ENCODE measurements around the gene FRAS1. TPM values are rescaled to one million over a fixed set of nuclear protein-coding genes. Genes with fewer than 3 reads are reported as not detected.

FRAS1 gene
- polyA plus RNA-seq, 1 donor from 2014 or later, result 2.8 TPM

DNA sequence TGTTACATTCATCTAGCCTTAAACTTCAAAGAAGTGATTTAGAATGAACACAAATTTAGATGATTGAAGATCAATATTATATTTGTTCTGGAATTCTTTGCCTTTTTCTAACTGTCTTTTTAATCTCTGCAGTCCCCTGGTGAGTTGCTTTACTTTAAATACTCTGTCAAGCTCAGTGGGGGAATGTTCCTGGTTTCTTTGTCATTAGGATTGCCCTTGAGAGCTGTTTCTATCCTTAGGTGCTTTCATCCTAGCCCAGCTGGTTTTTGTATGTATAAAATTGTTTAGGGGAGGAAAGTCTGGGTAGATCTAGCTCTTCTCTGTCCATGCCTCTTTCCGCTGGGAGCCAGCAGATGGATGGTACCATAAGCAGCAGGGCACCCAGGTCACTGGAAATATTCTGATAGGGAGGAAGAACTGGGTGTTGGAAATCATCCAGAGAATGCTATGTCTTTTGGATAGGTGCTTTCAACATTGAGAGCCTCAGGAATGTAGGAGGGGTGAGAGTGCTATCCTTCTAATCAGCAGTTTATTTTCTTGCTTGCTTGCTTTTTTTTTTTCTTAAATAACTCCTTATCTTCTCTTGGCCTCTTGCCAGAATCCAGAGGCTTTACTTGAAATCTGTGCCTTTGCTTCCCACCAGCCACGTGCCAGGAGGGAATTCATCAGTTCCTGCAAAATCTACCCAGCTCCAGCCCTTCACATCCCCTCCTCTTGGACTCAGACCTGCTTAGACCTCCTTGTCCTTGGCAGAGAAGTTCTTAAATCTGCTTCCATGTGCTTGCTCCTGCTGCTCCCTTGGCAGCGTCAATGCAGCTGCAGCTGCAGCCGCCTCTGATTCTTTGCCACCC is 279.2 kb downstream of the FRAS1 start:
- Histone ChIP-seq H4K20me1 (ENCODE audit: insufficient read depth) (no peaks in the 10 kb centered on the region), H3K27ac (ENCODE audit: low read length) (no peak overlapping the region), H3K9me2 (ENCODE audit: insufficient read depth, low read length) (no peaks in the 10 kb centered on the region), H2AFZ (ENCODE audit: low read depth, low read length) (no peak overlapping the region), H3F3A (ENCODE audit: insufficient read depth, low read length, poor library complexity, severe bottlenecking) (no peaks in the 10 kb centered on the region), H3K9me3 (ENCODE audit: low read length) (no peaks in the 10 kb centered on the region), H3K9ac (ENCODE audit: low read length) (no peak overlapping the region), H3K4me2 (ENCODE audit: low read length) (no peak overlapping the region), H3K79me2 (replicated peaks; ENCODE audit: insufficient read depth, low read length) (no peaks in the 10 kb centered on the region), H3K27me3 (ENCODE audit: insufficient read depth, low read depth, low read length) (no peaks in the 10 kb centered on the region), H3K36me3 (ENCODE audit: insufficient read depth, low read length) (no peaks in the 10 kb centered on the region), H3K4me3 (ENCODE audit: low read length) (no peak overlapping the region)
- TF ChIP-seq MXI1 (conservative IDR thresholded peaks at IDR 0.05; ENCODE audit: poor library complexity, severe bottlenecking), result no peak
- TF ChIP-seq EZH2 (IDR thresholded peaks at IDR 0.05; ENCODE audit: borderline replicate concordance, insufficient read depth, low read length, poor library complexity, severe bottlenecking), result no peak
- no peak for TF ChIP-seq RAD21 (conservative IDR thresholded peaks at IDR 0.05)
- TF ChIP-seq EP300 (conservative IDR thresholded peaks at IDR 0.05; ENCODE audit: poor library complexity, severe bottlenecking), result no peak
- TF ChIP-seq, protein P1, sequence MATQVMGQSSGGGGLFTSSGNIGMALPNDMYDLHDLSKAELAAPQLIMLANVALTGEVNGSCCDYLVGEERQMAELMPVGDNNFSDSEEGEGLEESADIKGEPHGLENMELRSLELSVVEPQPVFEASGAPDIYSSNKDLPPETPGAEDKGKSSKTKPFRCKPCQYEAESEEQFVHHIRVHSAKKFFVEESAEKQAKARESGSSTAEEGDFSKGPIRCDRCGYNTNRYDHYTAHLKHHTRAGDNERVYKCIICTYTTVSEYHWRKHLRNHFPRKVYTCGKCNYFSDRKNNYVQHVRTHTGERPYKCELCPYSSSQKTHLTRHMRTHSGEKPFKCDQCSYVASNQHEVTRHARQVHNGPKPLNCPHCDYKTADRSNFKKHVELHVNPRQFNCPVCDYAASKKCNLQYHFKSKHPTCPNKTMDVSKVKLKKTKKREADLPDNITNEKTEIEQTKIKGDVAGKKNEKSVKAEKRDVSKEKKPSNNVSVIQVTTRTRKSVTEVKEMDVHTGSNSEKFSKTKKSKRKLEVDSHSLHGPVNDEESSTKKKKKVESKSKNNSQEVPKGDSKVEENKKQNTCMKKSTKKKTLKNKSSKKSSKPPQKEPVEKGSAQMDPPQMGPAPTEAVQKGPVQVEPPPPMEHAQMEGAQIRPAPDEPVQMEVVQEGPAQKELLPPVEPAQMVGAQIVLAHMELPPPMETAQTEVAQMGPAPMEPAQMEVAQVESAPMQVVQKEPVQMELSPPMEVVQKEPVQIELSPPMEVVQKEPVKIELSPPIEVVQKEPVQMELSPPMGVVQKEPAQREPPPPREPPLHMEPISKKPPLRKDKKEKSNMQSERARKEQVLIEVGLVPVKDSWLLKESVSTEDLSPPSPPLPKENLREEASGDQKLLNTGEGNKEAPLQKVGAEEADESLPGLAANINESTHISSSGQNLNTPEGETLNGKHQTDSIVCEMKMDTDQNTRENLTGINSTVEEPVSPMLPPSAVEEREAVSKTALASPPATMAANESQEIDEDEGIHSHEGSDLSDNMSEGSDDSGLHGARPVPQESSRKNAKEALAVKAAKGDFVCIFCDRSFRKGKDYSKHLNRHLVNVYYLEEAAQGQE (IDR thresholded peaks at IDR 0.05; ENCODE audit: borderline replicate concordance), result no peak
- TF ChIP-seq TAF1 (IDR thresholded peaks at IDR 0.05; ENCODE audit: low read depth), result no peak
- TF ChIP-seq, protein P2, sequence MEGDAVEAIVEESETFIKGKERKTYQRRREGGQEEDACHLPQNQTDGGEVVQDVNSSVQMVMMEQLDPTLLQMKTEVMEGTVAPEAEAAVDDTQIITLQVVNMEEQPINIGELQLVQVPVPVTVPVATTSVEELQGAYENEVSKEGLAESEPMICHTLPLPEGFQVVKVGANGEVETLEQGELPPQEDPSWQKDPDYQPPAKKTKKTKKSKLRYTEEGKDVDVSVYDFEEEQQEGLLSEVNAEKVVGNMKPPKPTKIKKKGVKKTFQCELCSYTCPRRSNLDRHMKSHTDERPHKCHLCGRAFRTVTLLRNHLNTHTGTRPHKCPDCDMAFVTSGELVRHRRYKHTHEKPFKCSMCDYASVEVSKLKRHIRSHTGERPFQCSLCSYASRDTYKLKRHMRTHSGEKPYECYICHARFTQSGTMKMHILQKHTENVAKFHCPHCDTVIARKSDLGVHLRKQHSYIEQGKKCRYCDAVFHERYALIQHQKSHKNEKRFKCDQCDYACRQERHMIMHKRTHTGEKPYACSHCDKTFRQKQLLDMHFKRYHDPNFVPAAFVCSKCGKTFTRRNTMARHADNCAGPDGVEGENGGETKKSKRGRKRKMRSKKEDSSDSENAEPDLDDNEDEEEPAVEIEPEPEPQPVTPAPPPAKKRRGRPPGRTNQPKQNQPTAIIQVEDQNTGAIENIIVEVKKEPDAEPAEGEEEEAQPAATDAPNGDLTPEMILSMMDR (IDR thresholded peaks at IDR 0.05; ENCODE audit: poor library complexity, severe bottlenecking), result no peak
- TF ChIP-seq SMC3 (conservative IDR thresholded peaks at IDR 0.05; ENCODE audit: poor library complexity), result no peak

DNA sequence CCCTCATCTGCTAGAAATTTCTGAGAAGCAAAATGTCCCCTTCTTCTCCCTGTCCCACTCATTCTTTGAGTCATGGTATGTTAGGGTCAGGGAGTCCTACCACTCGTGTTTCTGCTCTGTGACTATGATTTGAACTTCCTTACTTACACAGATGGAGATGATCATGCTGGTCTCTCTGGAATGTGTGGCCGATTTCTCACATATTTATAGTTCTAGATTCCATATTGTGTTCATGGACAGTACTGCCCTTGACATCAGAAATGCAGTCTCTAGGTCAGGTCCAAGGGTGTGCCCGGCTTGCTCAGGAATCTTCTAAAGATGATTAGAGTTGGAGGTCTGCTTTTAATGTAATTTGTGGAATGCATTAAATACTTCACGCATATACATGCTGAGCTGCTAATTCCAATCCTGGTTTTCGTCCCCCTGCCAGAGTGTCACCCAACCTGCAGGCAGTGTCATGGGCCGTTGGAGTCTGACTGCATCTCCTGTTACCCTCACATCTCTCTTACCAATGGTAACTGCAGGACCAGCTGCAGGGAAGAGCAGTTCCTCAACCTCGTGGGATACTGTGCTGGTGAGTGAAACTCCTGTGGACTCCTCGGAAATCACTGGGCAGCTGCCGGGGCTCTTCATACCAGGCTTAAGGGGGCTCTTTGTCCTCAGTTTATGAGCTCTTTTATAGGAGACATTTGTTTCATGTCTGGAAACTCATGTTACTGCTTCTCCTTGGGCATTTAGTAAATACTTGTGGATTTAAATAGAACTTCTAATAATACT is 280.3 kb downstream of the FRAS1 start:
- no peaks in the 10 kb centered on the region for H3K36me3 ChIP-seq (ENCODE audit: insufficient read depth, low read length)
- H3K4me3 ChIP-seq (ENCODE audit: low read length), result no peak overlapping the region
- H3K79me2 ChIP-seq (replicated peaks; ENCODE audit: insufficient read depth, low read length), result no peaks in the 10 kb centered on the region
- H3K27ac ChIP-seq (ENCODE audit: low read length), result no peak overlapping the region
- H3K9me2 ChIP-seq (ENCODE audit: insufficient read depth, low read length), result no peaks in the 10 kb centered on the region
- H3K4me2 ChIP-seq (ENCODE audit: low read length), result no peak overlapping the region
- TF ChIP-seq, protein P2 (IDR thresholded peaks at IDR 0.05; ENCODE audit: poor library complexity, severe bottlenecking), result no peak
- TF ChIP-seq, protein P1 (IDR thresholded peaks at IDR 0.05; ENCODE audit: borderline replicate concordance), result no peak
- TF ChIP-seq RAD21 (conservative IDR thresholded peaks at IDR 0.05), result no peak
- no peak for TF ChIP-seq TAF1 (IDR thresholded peaks at IDR 0.05; ENCODE audit: low read depth)
- TF ChIP-seq EP300 (conservative IDR thresholded peaks at IDR 0.05; ENCODE audit: poor library complexity, severe bottlenecking), result no peak
- TF ChIP-seq POLR2AphosphoS5 (IDR thresholded peaks at IDR 0.05), result no peak
- TF ChIP-seq MXI1 (conservative IDR thresholded peaks at IDR 0.05; ENCODE audit: poor library complexity, severe bottlenecking), result no peak
- no peak for TF ChIP-seq EZH2 (IDR thresholded peaks at IDR 0.05; ENCODE audit: borderline replicate concordance, insufficient read depth, low read length, poor library complexity, severe bottlenecking)
- TF ChIP-seq SMC3 (conservative IDR thresholded peaks at IDR 0.05; ENCODE audit: poor library complexity), result no peak
- no peak overlapping the region for H2AFZ ChIP-seq (ENCODE audit: low read depth, low read length)
- no peaks in the 10 kb centered on the region for H4K20me1 ChIP-seq (ENCODE audit: insufficient read depth)
- no peaks in the 10 kb centered on the region for H3F3A ChIP-seq (ENCODE audit: insufficient read depth, low read length, poor library complexity, severe bottlenecking)
- H3K9ac ChIP-seq (ENCODE audit: low read length), result no peak overlapping the region
- H3K9me3 ChIP-seq (ENCODE audit: low read length), result no peaks in the 10 kb centered on the region
- no peaks in the 10 kb centered on the region for H3K27me3 ChIP-seq (ENCODE audit: insufficient read depth, low read depth, low read length)

Data from neural cell (in vitro differentiated cells).